H9 (cell line): ENCODE results near the gene DNMBP. TPM values are rescaled to one million over a fixed set of nuclear protein-coding genes. Genes with fewer than 3 reads are reported as not detected.

Source experiments
- DNase-seq: peaks from one replicate; pipeline ENCODE4 v3.0.0-alpha.2; 2017
- H2AFZ ChIP-seq: one replicate; pipeline ENCODE4 v1.6.1; 2013; ENCODE audit warnings: mild to moderate bottlenecking, low read length, control low read depth, moderate library complexity
- H2AK5ac ChIP-seq: 2 replicates; pipeline ENCODE4 v1.6.1; 2013; ENCODE audit warnings: low read length, control low read depth, mixed read lengths; ENCODE audit not compliant: insufficient read length
- H2BK120ac ChIP-seq: one replicate; pipeline ENCODE4 v1.6.1; 2013; ENCODE audit warnings: low read depth, mild to moderate bottlenecking, low read length, control low read depth, inconsistent platforms; ENCODE audit not compliant: poor library complexity, severe bottlenecking
- H2BK12ac ChIP-seq: 2 replicates; pipeline ENCODE4 v1.6.1; 2013; ENCODE audit warnings: low read length, control low read depth, mixed read lengths, low read depth; ENCODE audit not compliant: insufficient read length
- H2BK15ac ChIP-seq: 2 replicates; pipeline ENCODE4 v1.6.1; 2013; ENCODE audit warnings: low read depth, low read length, control low read depth
- H2BK20ac ChIP-seq: one replicate; pipeline ENCODE4 v1.6.1; 2013; ENCODE audit warnings: low read depth, mild to moderate bottlenecking, low read length, control low read depth, inconsistent platforms; ENCODE audit not compliant: poor library complexity, severe bottlenecking
- H2BK5ac ChIP-seq: 2 replicates; pipeline ENCODE4 v1.6.1; 2013; ENCODE audit warnings: low read length, control low read depth, mixed read lengths; ENCODE audit not compliant: insufficient read length
- H3K14ac ChIP-seq: 2 replicates; pipeline ENCODE4 v1.6.1; 2013; ENCODE audit warnings: low read length, control low read depth; ENCODE audit not compliant: insufficient read depth
- H3K18ac ChIP-seq: 2 replicates; pipeline ENCODE4 v1.6.1; 2013; ENCODE audit warnings: low read depth, mild to moderate bottlenecking, mixed read lengths, low read length, control low read depth; ENCODE audit not compliant: insufficient read length
- H3K23ac ChIP-seq: 2 replicates; pipeline ENCODE4 v1.6.1; 2013; ENCODE audit warnings: low read length, control low read depth, mixed read lengths, low read depth; ENCODE audit not compliant: insufficient read length
- H3K23me2 ChIP-seq: 2 replicates; pipeline ENCODE4 v1.6.1; 2013; ENCODE audit warnings: low read depth, mild to moderate bottlenecking, mixed read lengths, low read length, control low read depth; ENCODE audit not compliant: insufficient read length, poor library complexity, severe bottlenecking
- H3K27ac ChIP-seq: 2 replicates; pipeline ENCODE4 v1.5.1; 2013; ENCODE audit warnings: low read length, control low read depth, mixed read lengths, low read depth; ENCODE audit not compliant: insufficient read length
- H3K27me3 ChIP-seq: 2 replicates; pipeline ENCODE4 v1.6.1; 2013; ENCODE audit warnings: low read length, control low read depth, inconsistent platforms; ENCODE audit not compliant: insufficient read depth
- H3K4ac ChIP-seq: 2 replicates; pipeline ENCODE4 v1.6.1; 2013; ENCODE audit warnings: low read depth, mild to moderate bottlenecking, control low read depth, inconsistent platforms, low read length, moderate library complexity
- H3K4me1 ChIP-seq: 2 replicates; pipeline ENCODE4 v1.6.1; 2013; ENCODE audit warnings: low read length, control low read depth, inconsistent platforms; ENCODE audit not compliant: insufficient read depth
- H3K4me2 ChIP-seq: 2 replicates; pipeline ENCODE4 v1.6.1; 2013; ENCODE audit warnings: low read length, control low read depth, mixed read lengths; ENCODE audit not compliant: insufficient read length, insufficient read depth
- H3K56ac ChIP-seq: 2 replicates; pipeline ENCODE4 v1.6.1; 2013; ENCODE audit warnings: low read depth, mild to moderate bottlenecking, mixed read lengths, low read length, control low read depth; ENCODE audit not compliant: insufficient read length
- H3K79me1 ChIP-seq: 2 replicates; pipeline ENCODE4 v1.6.1; 2013; ENCODE audit warnings: low read depth, mild to moderate bottlenecking, moderate library complexity, low read length, control low read depth, inconsistent platforms; ENCODE audit not compliant: insufficient read depth, poor library complexity, severe bottlenecking
- H3K79me2 ChIP-seq: 2 replicates; pipeline ENCODE4 v1.6.1; 2013; ENCODE audit warnings: low read length, control low read depth, inconsistent platforms; ENCODE audit not compliant: insufficient read depth
- H3K9ac ChIP-seq: 2 replicates; pipeline ENCODE4 v1.6.1; 2013; ENCODE audit warnings: low read length, control low read depth, mixed read lengths; ENCODE audit not compliant: insufficient read length; ENCODE audit errors: extremely low read depth
- H3K9me3 ChIP-seq: one replicate; pipeline ENCODE4 v1.6.1; 2013; ENCODE audit warnings: low read depth, low read length, inconsistent platforms; ENCODE audit not compliant: control insufficient read depth
- H3T11ph ChIP-seq: one replicate; pipeline ENCODE4 v1.6.1; 2013; ENCODE audit warnings: mild to moderate bottlenecking, low read length, control low read depth, inconsistent platforms
- H4K20me1 ChIP-seq: one replicate; pipeline ENCODE4 v1.6.1; 2013; ENCODE audit not compliant: control insufficient read depth, insufficient read length, insufficient read depth
- H4K5ac ChIP-seq: 2 replicates; pipeline ENCODE4 v1.6.1; 2013; ENCODE audit warnings: low read depth, mild to moderate bottlenecking, mixed read lengths, low read length, control low read depth; ENCODE audit not compliant: insufficient read length
- H4K8ac ChIP-seq: replicated peaks from 2 replicates; pipeline ENCODE4 v1.6.1; 2013; ENCODE audit warnings: low read length, control low read depth, mixed read lengths, low read depth; ENCODE audit not compliant: insufficient read length
- H4K91ac ChIP-seq: 2 replicates; pipeline ENCODE4 v1.6.1; 2013; ENCODE audit warnings: low read depth, mild to moderate bottlenecking, moderate library complexity, mixed read lengths, low read length, control low read depth; ENCODE audit not compliant: insufficient read length
- H3K27ac Mint-ChIP-seq, 3 experiments: 2 replicates in 2 of 3; 3 replicates in 1 of 3; pipeline ENCODE4 v1.8.0; 2020 to 2021; ENCODE audit warnings: mixed read lengths in 3 of 3, mild to moderate bottlenecking in 1 of 3, moderate library complexity in 1 of 3
- H3K27me3 Mint-ChIP-seq: 2 replicates; pipeline ENCODE4 v1.8.0; 2021; ENCODE audit warnings: low read depth, mild to moderate bottlenecking, moderate library complexity, mixed read lengths
- H3K36me3 Mint-ChIP-seq, 3 experiments: 2 replicates in 2 of 3; 3 replicates in 1 of 3; pipeline ENCODE4 v1.8.0; 2020 to 2021; ENCODE audit warnings: low read depth in 3 of 3, mixed read lengths in 3 of 3; ENCODE audit not compliant: insufficient read depth in 1 of 3
- H3K4me1 Mint-ChIP-seq, 2 experiments: 2 replicates each; pipeline ENCODE4 v1.8.0; 2020; ENCODE audit warnings: mixed read lengths in 2 of 2
- H3K4me3 Mint-ChIP-seq, 2 experiments: 2 replicates in 1 of 2; 3 replicates in 1 of 2; pipeline ENCODE4 v1.8.0; 2020 to 2021; ENCODE audit warnings: mild to moderate bottlenecking in 2 of 2, mixed read lengths in 2 of 2, moderate library complexity in 1 of 2
- H3K9me3 Mint-ChIP-seq, 2 experiments: 2 replicates in 1 of 2; 3 replicates in 1 of 2; pipeline ENCODE4 v1.8.0; 2020; ENCODE audit warnings: mild to moderate bottlenecking in 2 of 2, mixed read lengths in 2 of 2, moderate library complexity in 1 of 2
- WGBS: extraction: QIAGEN DNeasy Blood & Tissue Kit; methylation state at CpG from one replicate; pipeline ENCODE4 v1.1.7; 2013; ENCODE audit warnings: missing lambda C conversion rate, low lambda C conversion rate, mixed read lengths; ENCODE audit not compliant: insufficient read length; ENCODE audit errors: extremely low coverage; 5-methylcytosine and 5-hydroxymethylcytosine counted together
- total RNA-seq: library from RNA; stranded (reverse); gene quantifications from 2 replicates; pipeline ENCODE4 v1.2.1, GENCODE V29; 2021
- TF ChIP-seq, protein P1 (sequence below): fragments of 200-600 bp; sonication (generic); conservative IDR thresholded peaks from 3 replicates; pipeline ENCODE4 v1.8.0; 2021; ENCODE audit warnings: antibody characterized with exemption, mild to moderate bottlenecking

The DNMBP gene
- total RNA-seq, 1 experiment from 2014 or later: 25.6 TPM

DNA sequence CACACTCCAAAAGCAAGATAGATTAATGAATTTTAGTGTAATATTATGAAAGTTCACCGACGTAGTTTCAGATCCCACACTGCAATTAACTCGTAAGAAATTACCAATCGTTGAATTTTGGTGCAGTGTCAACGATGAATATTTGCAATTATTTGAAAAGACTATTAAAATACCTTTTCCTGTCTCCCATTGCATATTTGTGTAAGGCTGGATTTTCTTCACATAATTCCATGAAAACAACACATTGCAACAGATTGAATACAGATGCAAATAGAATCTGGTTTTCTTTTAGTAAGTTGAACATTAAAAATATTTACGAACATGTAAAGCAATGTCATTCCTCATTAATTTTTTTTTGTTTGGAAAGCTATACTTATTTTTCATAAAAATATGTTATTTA, 50.9 kb downstream of the DNMBP start:
- no peak overlapping the region for H3K23ac ChIP-seq
- H3K4me3 Mint-ChIP-seq: no peak overlapping the region
- H3K4me1 ChIP-seq: no peaks in the 10 kb centered on the region
- no peaks in the 10 kb centered on the region for H3K9me3 ChIP-seq
- no peak overlapping the region for H2BK20ac ChIP-seq
- no peak overlapping the region for H2BK5ac ChIP-seq
- no peak overlapping the region for H2BK15ac ChIP-seq
- no peaks in the 10 kb centered on the region for H3K4me1 Mint-ChIP-seq
- H3K27me3 Mint-ChIP-seq: no peaks in the 10 kb centered on the region
- H4K5ac ChIP-seq: no peak overlapping the region
- no peaks in the 10 kb centered on the region for H3K27me3 ChIP-seq
- H3K56ac ChIP-seq: no peak overlapping the region
- WGBS: no CpG with 5 or more reads among the region's 6 CpGs
- H2AK5ac ChIP-seq: no peak overlapping the region
- no peak overlapping the region for H4K91ac ChIP-seq
- H3K18ac ChIP-seq: no peak overlapping the region
- H3K27ac ChIP-seq: no peak overlapping the region
- no peak overlapping the region for H3K27ac Mint-ChIP-seq
- no peak overlapping the region for H3T11ph ChIP-seq
- H3K36me3 Mint-ChIP-seq: peaks cover 11 to 21% (median 18%) of the 10 kb centered on the region in 3 experiments
- H3K14ac ChIP-seq: no peak overlapping the region
- H3K9ac ChIP-seq: no peak overlapping the region
- no peak overlapping the region for H2BK12ac ChIP-seq
- no peaks in the 10 kb centered on the region for H3K79me2 ChIP-seq
- no peaks in the 10 kb centered on the region for H3K79me1 ChIP-seq
- no peaks in the 10 kb centered on the region for H3K23me2 ChIP-seq
- no peak for DNase-seq
- H3K4me2 ChIP-seq: no peak overlapping the region
- H3K4ac ChIP-seq: no peak overlapping the region
- H3K9me3 Mint-ChIP-seq: no peaks in the 10 kb centered on the region
- no peaks in the 10 kb centered on the region for H4K20me1 ChIP-seq
- TF ChIP-seq, protein P1, sequence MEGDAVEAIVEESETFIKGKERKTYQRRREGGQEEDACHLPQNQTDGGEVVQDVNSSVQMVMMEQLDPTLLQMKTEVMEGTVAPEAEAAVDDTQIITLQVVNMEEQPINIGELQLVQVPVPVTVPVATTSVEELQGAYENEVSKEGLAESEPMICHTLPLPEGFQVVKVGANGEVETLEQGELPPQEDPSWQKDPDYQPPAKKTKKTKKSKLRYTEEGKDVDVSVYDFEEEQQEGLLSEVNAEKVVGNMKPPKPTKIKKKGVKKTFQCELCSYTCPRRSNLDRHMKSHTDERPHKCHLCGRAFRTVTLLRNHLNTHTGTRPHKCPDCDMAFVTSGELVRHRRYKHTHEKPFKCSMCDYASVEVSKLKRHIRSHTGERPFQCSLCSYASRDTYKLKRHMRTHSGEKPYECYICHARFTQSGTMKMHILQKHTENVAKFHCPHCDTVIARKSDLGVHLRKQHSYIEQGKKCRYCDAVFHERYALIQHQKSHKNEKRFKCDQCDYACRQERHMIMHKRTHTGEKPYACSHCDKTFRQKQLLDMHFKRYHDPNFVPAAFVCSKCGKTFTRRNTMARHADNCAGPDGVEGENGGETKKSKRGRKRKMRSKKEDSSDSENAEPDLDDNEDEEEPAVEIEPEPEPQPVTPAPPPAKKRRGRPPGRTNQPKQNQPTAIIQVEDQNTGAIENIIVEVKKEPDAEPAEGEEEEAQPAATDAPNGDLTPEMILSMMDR: no peak
- no peak overlapping the region for H4K8ac ChIP-seq
- no peak overlapping the region for H2BK120ac ChIP-seq
- H2AFZ ChIP-seq: no peak overlapping the region
